Endothelial cell of umbilical vein (primary cell): ENCODE results near the gene SYNE1. TPM values are rescaled to one million over a fixed set of nuclear protein-coding genes. Genes with fewer than 3 reads are reported as not detected.

ENCODE experiments used
- BruUV-seq: library from RNA; stranded (reverse); fragments of 400-500 nt; replicated peaks from 2 replicates; lab custom pipeline; 2021; lab: Mats Ljungman, UMichigan
- CTCF ChIA-PET: fragments of 300-600, 350-600 bp; sonication (Branson Sonifier 250); formaldehyde crosslinking; loops from one replicate; lab custom pipeline; 2021; ENCODE audit warnings: antibody characterized with exemption, inconsistent platforms; lab: Charles Lee
- POLR2A ChIA-PET: fragments of 300-600, 350-600 bp; sonication (Branson Sonifier 250); formaldehyde crosslinking; loops from one replicate; lab custom pipeline; 2021; ENCODE audit warnings: antibody characterized with exemption, inconsistent platforms; lab: Charles Lee
- DNase-seq: peaks from one replicate; pipeline ENCODE4 v3.0.0-alpha.2; 2011; ENCODE audit warnings: low read depth, low spot score
- FAIRE-seq: peaks from 2 replicates; lab custom pipeline; 2011; peaks lifted over from hg19 to GRCh38; lab: Jason Lieb, UNC
- H2AFZ ChIP-seq: 2 replicates; pipeline ENCODE4 v1.6.0; 2012; ENCODE audit warnings: low read depth, low read length, control low read depth, inconsistent platforms
- H3K27ac ChIP-seq: 2 replicates; pipeline ENCODE4 v1.5.1; 2011; ENCODE audit warnings: low read depth, mild to moderate bottlenecking, control low read depth, low read length, moderate library complexity; ENCODE audit not compliant: insufficient read depth
- H3K27me3 ChIP-seq, 2 experiments: 2 replicates each; pipeline versions ENCODE4 v1.6.0 to v1.6.1; 2011; ENCODE audit warnings: low read length in 2 of 2, mixed read lengths in 1 of 2; ENCODE audit not compliant: control insufficient read depth in 2 of 2, insufficient read depth in 2 of 2
- H3K36me3 ChIP-seq, 2 experiments: 2 replicates in 1 of 2; 3 replicates in 1 of 2; pipeline ENCODE4 v1.5.1; 2011; ENCODE audit warnings: low read length in 2 of 2, mild to moderate bottlenecking in 1 of 2, moderate library complexity in 1 of 2; ENCODE audit not compliant: control insufficient read depth in 2 of 2, insufficient read depth in 2 of 2; ENCODE audit errors: extremely low read depth in 1 of 2
- H3K4me1 ChIP-seq: 3 replicates; pipeline ENCODE4 v1.5.1; 2011; ENCODE audit warnings: mild to moderate bottlenecking, low read length; ENCODE audit not compliant: control insufficient read depth, insufficient read depth; ENCODE audit errors: extremely low read depth
- H3K4me2 ChIP-seq: 2 replicates; pipeline ENCODE4 v1.6.1; 2011; ENCODE audit warnings: low read length, control low read depth, mixed read lengths; ENCODE audit not compliant: insufficient read depth
- H3K4me3 ChIP-seq, 3 experiments: fragments of 200-600 bp in 1 of 3; sonication (generic), shearing (Covaris generic) in 1 of 3; replicated peaks in 1 of 3; 2 replicates each; pipeline ENCODE4 v1.5.1; 2011 to 2016; ENCODE audit warnings: control low read depth in 3 of 3, low read length in 3 of 3, mild to moderate bottlenecking in 2 of 3, inconsistent platforms in 1 of 3, low read depth in 1 of 3, moderate library complexity in 1 of 3; ENCODE audit not compliant: insufficient read depth in 1 of 3
- H3K79me2 ChIP-seq: 2 replicates; pipeline ENCODE4 v1.6.0; 2012; ENCODE audit warnings: low read length, inconsistent platforms; ENCODE audit not compliant: control insufficient read depth, insufficient read depth
- H3K9ac ChIP-seq: replicated peaks from 2 replicates; pipeline ENCODE3; 2011; ENCODE audit warnings: low read length, control low read depth; ENCODE audit not compliant: insufficient read depth; ENCODE audit errors: extremely low read depth
- H3K9me1 ChIP-seq: replicated peaks from 3 replicates; pipeline ENCODE4 v1.6.0; 2011; ENCODE audit warnings: mild to moderate bottlenecking, low read length; ENCODE audit not compliant: control insufficient read depth, insufficient read depth; ENCODE audit errors: extremely low read depth
- H3K9me3 ChIP-seq: replicated peaks from 2 replicates; pipeline ENCODE4 v1.5.1; 2012; ENCODE audit warnings: low read length, inconsistent platforms; ENCODE audit not compliant: control insufficient read depth, insufficient read depth
- H4K20me1 ChIP-seq: replicated peaks from 2 replicates; pipeline ENCODE3; 2011; ENCODE audit warnings: mild to moderate bottlenecking, low read length; ENCODE audit not compliant: control insufficient read depth, insufficient read depth; ENCODE audit errors: extremely low read depth
- EZH2 ChIP-seq: IDR thresholded peaks from 2 replicates; pipeline ENCODE4 v1.6.1; 2012; ENCODE audit warnings: borderline replicate concordance, low read depth, mild to moderate bottlenecking, moderate library complexity, low read length, inconsistent platforms; ENCODE audit not compliant: severe bottlenecking
- FOS ChIP-seq: IDR thresholded peaks from 2 replicates; pipeline ENCODE4 v1.6.1; 2011; ENCODE audit warnings: mild to moderate bottlenecking, low read length, moderate library complexity, borderline replicate concordance; ENCODE audit not compliant: insufficient read depth
- GATA2 ChIP-seq: IDR thresholded peaks from 2 replicates; pipeline ENCODE4 v1.7.0; 2011; ENCODE audit warnings: low read depth, mild to moderate bottlenecking, moderate library complexity, mixed read lengths, low read length; ENCODE audit not compliant: insufficient read length, insufficient read depth
- JUN ChIP-seq: IDR thresholded peaks from 2 replicates; pipeline ENCODE4 v1.6.1; 2011; ENCODE audit warnings: borderline replicate concordance, low read depth; ENCODE audit not compliant: insufficient read length, insufficient read depth
- MYC ChIP-seq: IDR thresholded peaks from one replicate; pipeline ENCODE4 v1.6.1; 2011; ENCODE audit warnings: mild to moderate bottlenecking, low read depth, low read length
- POLR2A ChIP-seq: IDR thresholded peaks from 2 replicates; pipeline ENCODE4 v1.6.1; 2012; ENCODE audit warnings: low read depth, mild to moderate bottlenecking, control low read depth, low read length
- POLR2AphosphoS5 ChIP-seq: IDR thresholded peaks from 2 replicates; pipeline ENCODE4 v1.6.1; 2012; ENCODE audit warnings: low read depth, mild to moderate bottlenecking, control low read depth, low read length, moderate library complexity; ENCODE audit not compliant: insufficient read depth
- dilution Hi-C: fragments of 300-500 bp; cut with MboI; formaldehyde crosslinking; loops from one replicate; pipeline ENCODE4 v1.15.0; 2019; ENCODE audit warnings: low sequenced_read_pairs; ENCODE audit not compliant: extremely low pct_ligation_motif_present
- intact Hi-C: fragments of 100-400 bp; cut with micrococcal nuclease; formaldehyde crosslinking; loops from one replicate; pipeline ENCODE4 v1.10.0; 2022
- polyA plus RNA-seq, 4 experiments: library from polyadenylated mRNA; depleted of rRNA in 3 of 4; stranded (reverse) in 3 of 4; unstranded in 1 of 4; fragments of >200 nt; gene quantifications; 2 replicates each; pipeline versions ENCODE4 v1.2.1 to v1.2.3, GENCODE V29; 2011 to 2012; ENCODE audit warnings: missing spikeins in 1 of 4
- total RNA-seq: library from RNA; stranded (reverse); gene quantifications from 2 replicates; pipeline ENCODE4 v1.2.3, GENCODE V29; 2021
- TF ChIP-seq, protein P1 (sequence below): IDR thresholded peaks from 2 replicates; pipeline ENCODE4 v1.6.1; 2011; ENCODE audit not compliant: insufficient read depth, insufficient read length
- TF ChIP-seq, protein P2 (sequence below), 2 donors: IDR thresholded peaks; 1 replicate in 1 of 2; 2 replicates in 1 of 2; pipeline ENCODE4 v1.5.1; 2011; ENCODE audit warnings: low read length in 2 of 2, mild to moderate bottlenecking in 2 of 2, moderate library complexity in 2 of 2, control low read depth in 1 of 2, inconsistent platforms in 1 of 2, low read depth in 1 of 2; ENCODE audit not compliant: insufficient read depth in 1 of 2; ENCODE audit errors: extremely low read depth in 1 of 2

The SYNE1 gene
- total and polyA plus RNA-seq, 2 donors (not counting 3 experiments of a cell fraction or from before 2014, with no cell fraction given): 26.5 to 52.3 TPM

DNA sequence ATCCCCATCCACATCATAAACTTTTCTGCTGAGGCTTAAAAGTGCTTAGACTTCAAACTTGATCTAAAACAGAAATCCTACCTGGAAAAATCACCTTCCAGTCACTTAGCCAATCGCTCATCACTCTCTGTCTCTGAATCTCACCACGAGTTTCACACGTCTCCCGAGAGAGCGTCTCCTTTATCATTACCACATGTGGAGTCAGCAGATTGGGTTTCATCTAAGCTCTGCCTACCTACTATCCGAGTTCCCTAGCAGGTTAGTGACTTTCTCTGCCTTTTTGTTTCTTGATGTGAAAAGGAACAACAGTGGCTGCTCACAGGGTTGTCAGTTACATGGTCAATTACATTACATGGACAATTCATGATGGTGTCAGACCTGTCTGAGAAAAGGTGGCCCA lies 543.5 kb downstream of the SYNE1 start:
- Histone ChIP-seq H2AFZ (no peak overlapping the region), H3K27me3 (no peaks in the 10 kb centered on the region), H4K20me1 (no peaks in the 10 kb centered on the region), H3K9me1 (no peaks in the 10 kb centered on the region), H3K4me2 (no peak overlapping the region), H3K9me3 (no peaks in the 10 kb centered on the region), H3K4me1 (peaks cover 38% of the 10 kb centered on the region), H3K4me3 (no peak overlapping the region), H3K36me3 (no peaks in the 10 kb centered on the region), H3K9ac (no peak overlapping the region), H3K79me2 (no peaks in the 10 kb centered on the region), H3K27ac (no peak overlapping the region)
- ChIA-PET POLR2A (no interaction called here), CTCF (interaction anchor here (0.8 kb wide), 1 partner anchor 31 kb away, joined by 3 read pairs; no protein-coding TSS in a partner anchor)
- no TSS peak for BruUV-seq
- no peak for FAIRE-seq
- DNase-seq: no peak
- intact Hi-C loops: no loop called here
- no peak for TF ChIP-seq FOS
- TF ChIP-seq JUN: no peak
- dilution Hi-C loops: no loop called here

DNA sequence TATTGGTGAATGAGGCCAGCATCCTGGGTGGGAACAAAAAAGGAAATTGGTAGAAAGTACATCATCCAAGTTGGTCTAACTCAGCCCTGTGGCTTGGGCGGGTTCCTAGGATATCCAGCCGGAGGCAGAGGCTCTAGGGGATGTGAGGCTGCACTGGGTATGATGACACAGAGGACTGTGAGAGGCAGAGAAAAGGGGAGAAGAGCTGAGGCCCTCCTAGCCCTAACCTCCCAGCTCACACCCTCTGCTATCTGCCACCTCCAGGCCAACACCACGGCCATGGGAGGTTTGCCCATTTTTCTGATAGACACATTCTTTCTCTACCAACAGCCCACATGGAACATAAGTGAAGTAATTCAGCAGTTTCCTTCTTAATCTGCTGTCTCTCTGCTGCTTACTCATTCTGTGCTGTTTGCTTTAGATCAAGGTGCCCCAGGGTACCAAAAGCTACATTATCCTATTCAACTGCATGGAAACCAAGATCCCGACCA lies 545.3 kb downstream of the SYNE1 start:
- POLR2A ChIA-PET: no interaction called here
- Histone ChIP-seq H3K4me1 (peaks cover 27% of the 10 kb centered on the region), H3K9ac (no peak overlapping the region), H3K36me3 (no peaks in the 10 kb centered on the region), H3K79me2 (no peaks in the 10 kb centered on the region), H2AFZ (no peak overlapping the region), H3K4me3 (no peak overlapping the region), H3K27me3 (no peaks in the 10 kb centered on the region), H3K27ac (no peak overlapping the region), H3K9me1 (no peaks in the 10 kb centered on the region), H4K20me1 (no peaks in the 10 kb centered on the region), H3K4me2 (no peak overlapping the region), H3K9me3 (no peaks in the 10 kb centered on the region)
- dilution Hi-C loops: no loop called here
- FAIRE-seq: no peak
- no peak for DNase-seq
- intact Hi-C loops: no loop called here
- no TSS peak for BruUV-seq
- CTCF ChIA-PET: interaction anchor here (1.0 kb wide), 2 partner anchors 27 to 327 kb away, joined by 3 to 4 read pairs; no protein-coding TSS in a partner anchor
- TF ChIP-seq, protein P1, sequence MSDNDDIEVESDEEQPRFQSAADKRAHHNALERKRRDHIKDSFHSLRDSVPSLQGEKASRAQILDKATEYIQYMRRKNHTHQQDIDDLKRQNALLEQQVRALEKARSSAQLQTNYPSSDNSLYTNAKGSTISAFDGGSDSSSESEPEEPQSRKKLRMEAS: no peak
- TF ChIP-seq GATA2 (no peak), FOS (no peak), POLR2AphosphoS5 (no peak), EZH2 (no peak), JUN (no peak), POLR2A (no peak), MYC (no peak)
- TF ChIP-seq, protein P2, sequence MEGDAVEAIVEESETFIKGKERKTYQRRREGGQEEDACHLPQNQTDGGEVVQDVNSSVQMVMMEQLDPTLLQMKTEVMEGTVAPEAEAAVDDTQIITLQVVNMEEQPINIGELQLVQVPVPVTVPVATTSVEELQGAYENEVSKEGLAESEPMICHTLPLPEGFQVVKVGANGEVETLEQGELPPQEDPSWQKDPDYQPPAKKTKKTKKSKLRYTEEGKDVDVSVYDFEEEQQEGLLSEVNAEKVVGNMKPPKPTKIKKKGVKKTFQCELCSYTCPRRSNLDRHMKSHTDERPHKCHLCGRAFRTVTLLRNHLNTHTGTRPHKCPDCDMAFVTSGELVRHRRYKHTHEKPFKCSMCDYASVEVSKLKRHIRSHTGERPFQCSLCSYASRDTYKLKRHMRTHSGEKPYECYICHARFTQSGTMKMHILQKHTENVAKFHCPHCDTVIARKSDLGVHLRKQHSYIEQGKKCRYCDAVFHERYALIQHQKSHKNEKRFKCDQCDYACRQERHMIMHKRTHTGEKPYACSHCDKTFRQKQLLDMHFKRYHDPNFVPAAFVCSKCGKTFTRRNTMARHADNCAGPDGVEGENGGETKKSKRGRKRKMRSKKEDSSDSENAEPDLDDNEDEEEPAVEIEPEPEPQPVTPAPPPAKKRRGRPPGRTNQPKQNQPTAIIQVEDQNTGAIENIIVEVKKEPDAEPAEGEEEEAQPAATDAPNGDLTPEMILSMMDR (IDR thresholded peaks at IDR 0.05; ENCODE audit: extremely low read depth in 1 of 2, insufficient read depth in 1 of 2, low read depth in 1 of 2, low read length in 2 of 2): no peak
